ENCODE results near the gene KLHL10. TPM values are rescaled to one million over a fixed set of nuclear protein-coding genes. Genes with fewer than 3 reads are reported as not detected.

Gene KLHL10
- total RNA-seq, 1 donor from 2014 or later: not detected

DNA sequence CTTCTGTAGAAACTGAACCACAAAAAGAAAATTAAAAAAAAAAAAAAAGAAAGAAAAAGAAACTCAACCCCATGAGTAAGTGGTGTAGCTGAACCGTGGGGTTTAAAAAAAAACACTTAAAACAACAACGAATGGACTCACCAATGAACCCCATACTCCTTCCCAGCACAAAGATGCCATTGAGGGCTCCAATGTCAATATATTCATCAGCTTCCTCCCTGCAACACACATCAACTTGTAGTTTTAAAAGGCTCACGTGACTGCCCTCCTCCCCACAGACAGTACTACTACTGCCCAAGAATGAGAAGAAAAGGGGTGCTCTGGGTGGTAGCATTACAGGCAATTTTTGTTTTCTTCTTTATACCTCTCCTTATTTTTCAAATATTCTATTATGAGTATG lies 30.9 kb downstream of the KLHL10 start:
- ChIA-PET CTCF (no interaction called here), POLR2A (interaction anchor here (0.7 kb wide), 1 partner anchor 43 kb away, joined by 7 read pairs; no protein-coding TSS in a partner anchor)
- no peak for DNase-seq
- peaks cover 3% of the 10 kb centered on the region for H3K4me1 Mint-ChIP-seq
- H3K4me3 Mint-ChIP-seq: no peak overlapping the region
- TF ChIP-seq, protein P1, sequence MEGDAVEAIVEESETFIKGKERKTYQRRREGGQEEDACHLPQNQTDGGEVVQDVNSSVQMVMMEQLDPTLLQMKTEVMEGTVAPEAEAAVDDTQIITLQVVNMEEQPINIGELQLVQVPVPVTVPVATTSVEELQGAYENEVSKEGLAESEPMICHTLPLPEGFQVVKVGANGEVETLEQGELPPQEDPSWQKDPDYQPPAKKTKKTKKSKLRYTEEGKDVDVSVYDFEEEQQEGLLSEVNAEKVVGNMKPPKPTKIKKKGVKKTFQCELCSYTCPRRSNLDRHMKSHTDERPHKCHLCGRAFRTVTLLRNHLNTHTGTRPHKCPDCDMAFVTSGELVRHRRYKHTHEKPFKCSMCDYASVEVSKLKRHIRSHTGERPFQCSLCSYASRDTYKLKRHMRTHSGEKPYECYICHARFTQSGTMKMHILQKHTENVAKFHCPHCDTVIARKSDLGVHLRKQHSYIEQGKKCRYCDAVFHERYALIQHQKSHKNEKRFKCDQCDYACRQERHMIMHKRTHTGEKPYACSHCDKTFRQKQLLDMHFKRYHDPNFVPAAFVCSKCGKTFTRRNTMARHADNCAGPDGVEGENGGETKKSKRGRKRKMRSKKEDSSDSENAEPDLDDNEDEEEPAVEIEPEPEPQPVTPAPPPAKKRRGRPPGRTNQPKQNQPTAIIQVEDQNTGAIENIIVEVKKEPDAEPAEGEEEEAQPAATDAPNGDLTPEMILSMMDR (IDR thresholded peaks at IDR 0.05): no peak
- no peak overlapping the region for H3K27ac Mint-ChIP-seq
- H3K36me3 Mint-ChIP-seq (ENCODE audit: low read depth): peaks cover 65% of the 10 kb centered on the region
- H3K9me3 Mint-ChIP-seq: no peaks in the 10 kb centered on the region
- intact Hi-C loops (cut with micrococcal nuclease): loop anchor here (5.0 to 10.0 kb wide), 3 partner anchors 49 to 1526 kb away; partner anchors contain the start of genes ACLY, ARL4D and HAP1
- no peak for ATAC-seq (ENCODE audit: low read depth)
- H3K27me3 Mint-ChIP-seq: no peaks in the 10 kb centered on the region

DNA sequence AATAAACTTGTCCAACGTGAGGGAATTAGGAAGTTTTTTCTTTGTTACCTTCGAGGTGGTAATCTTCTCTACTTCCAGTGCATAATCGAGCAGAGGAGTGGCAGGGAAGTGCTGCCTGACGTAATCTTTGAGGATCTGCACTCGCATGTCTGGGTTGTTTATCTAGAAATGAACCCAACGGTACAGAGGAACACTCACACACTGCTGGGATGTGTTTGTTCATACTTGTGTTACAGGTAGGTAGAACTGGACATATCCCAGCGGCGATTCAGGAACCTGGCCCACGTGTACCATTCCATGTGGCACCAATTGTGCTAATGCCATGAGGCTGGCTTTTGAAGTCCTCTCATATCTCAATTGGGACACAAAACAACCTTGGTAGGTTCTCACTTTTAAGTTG lies 31.8 kb downstream of the KLHL10 start:
- no peaks in the 10 kb centered on the region for H3K9me3 Mint-ChIP-seq
- TF ChIP-seq, protein P1 (IDR thresholded peaks at IDR 0.05): no peak
- peaks cover 3% of the 10 kb centered on the region for H3K4me1 Mint-ChIP-seq
- H3K36me3 Mint-ChIP-seq (ENCODE audit: low read depth): peaks cover 72% of the 10 kb centered on the region
- DNase-seq (no peak), ATAC-seq (ENCODE audit: low read depth) (no peak)
- no peaks in the 10 kb centered on the region for H3K27me3 Mint-ChIP-seq
- no peak overlapping the region for H3K4me3 Mint-ChIP-seq
- POLR2A ChIA-PET: no interaction called here
- intact Hi-C loops (cut with micrococcal nuclease): loop anchor here (5.0 to 10.0 kb wide), 3 partner anchors 48 to 1525 kb away; partner anchors contain the start of genes ACLY, ARL4D and HAP1
- no peak overlapping the region for H3K27ac Mint-ChIP-seq
- CTCF ChIA-PET: no interaction called here

- no peak overlapping the region for H3K27ac Mint-ChIP-seq
- POLR2A ChIA-PET: no interaction called here
- intact Hi-C loops (cut with micrococcal nuclease): no loop called here
- H3K9me3 Mint-ChIP-seq: no peaks in the 10 kb centered on the region
- DNase-seq (no peak), ATAC-seq (ENCODE audit: low read depth) (no peak)
- H3K36me3 Mint-ChIP-seq (ENCODE audit: low read depth): peaks cover 72% of the 10 kb centered on the region
- CTCF ChIA-PET: no interaction called here
- no peaks in the 10 kb centered on the region for H3K27me3 Mint-ChIP-seq
- peaks cover 3% of the 10 kb centered on the region for H3K4me1 Mint-ChIP-seq
- H3K4me3 Mint-ChIP-seq: no peak overlapping the region
- TF ChIP-seq, protein P1 (IDR thresholded peaks at IDR 0.05): no peak
Measured at GRCh38 chr17:41870097-41870496, 32.5 kb downstream of the KLHL10 start.

GRCh38 chr17:41870627-41871026 lies 33.0 kb downstream of the KLHL10 start:
- CTCF ChIA-PET: no interaction called here
- H3K9me3 Mint-ChIP-seq: no peaks in the 10 kb centered on the region

GRCh38 chr17:41871789-41872188 lies 34.2 kb downstream of the KLHL10 start:
- Mint-ChIP-seq H3K4me3 (no peak overlapping the region), H3K27me3 (no peaks in the 10 kb centered on the region), H3K4me1 (no peaks in the 10 kb centered on the region), H3K36me3 (ENCODE audit: low read depth) (peaks cover 76% of the 10 kb centered on the region), H3K9me3 (no peaks in the 10 kb centered on the region), H3K27ac (no peak overlapping the region)
- ChIA-PET CTCF (no interaction called here), POLR2A (no interaction called here)
- TF ChIP-seq, protein P1 (IDR thresholded peaks at IDR 0.05): no peak
- no peak for DNase-seq
- intact Hi-C loops (cut with micrococcal nuclease): no loop called here
- no peak for ATAC-seq (ENCODE audit: low read depth)

More at GRCh38 chr17:41870627-41871026, 33.0 kb downstream of the KLHL10 start:
- Mint-ChIP-seq H3K4me1 (peaks cover under 1% of the 10 kb centered on the region), H3K27ac (no peak overlapping the region), H3K27me3 (no peaks in the 10 kb centered on the region), H3K4me3 (no peak overlapping the region), H3K36me3 (ENCODE audit: low read depth) (peaks cover 72% of the 10 kb centered on the region)
- POLR2A ChIA-PET: no interaction called here
- intact Hi-C loops (cut with micrococcal nuclease): no loop called here
- no peak for DNase-seq
- no peak for ATAC-seq (ENCODE audit: low read depth)
- TF ChIP-seq, protein P1 (IDR thresholded peaks at IDR 0.05): no peak
